Measurements from ENCODE around the gene SLC20A1.
A peak's percentile ranks its signal among the peaks of the same experiment; 100 is the strongest.
"Not testable (repeated sequence)": the region's sequence is repeated elsewhere in the genome, so short reads cannot be mapped to it uniquely, and the experiment has no call there.

Gene SLC20A1

DNA sequence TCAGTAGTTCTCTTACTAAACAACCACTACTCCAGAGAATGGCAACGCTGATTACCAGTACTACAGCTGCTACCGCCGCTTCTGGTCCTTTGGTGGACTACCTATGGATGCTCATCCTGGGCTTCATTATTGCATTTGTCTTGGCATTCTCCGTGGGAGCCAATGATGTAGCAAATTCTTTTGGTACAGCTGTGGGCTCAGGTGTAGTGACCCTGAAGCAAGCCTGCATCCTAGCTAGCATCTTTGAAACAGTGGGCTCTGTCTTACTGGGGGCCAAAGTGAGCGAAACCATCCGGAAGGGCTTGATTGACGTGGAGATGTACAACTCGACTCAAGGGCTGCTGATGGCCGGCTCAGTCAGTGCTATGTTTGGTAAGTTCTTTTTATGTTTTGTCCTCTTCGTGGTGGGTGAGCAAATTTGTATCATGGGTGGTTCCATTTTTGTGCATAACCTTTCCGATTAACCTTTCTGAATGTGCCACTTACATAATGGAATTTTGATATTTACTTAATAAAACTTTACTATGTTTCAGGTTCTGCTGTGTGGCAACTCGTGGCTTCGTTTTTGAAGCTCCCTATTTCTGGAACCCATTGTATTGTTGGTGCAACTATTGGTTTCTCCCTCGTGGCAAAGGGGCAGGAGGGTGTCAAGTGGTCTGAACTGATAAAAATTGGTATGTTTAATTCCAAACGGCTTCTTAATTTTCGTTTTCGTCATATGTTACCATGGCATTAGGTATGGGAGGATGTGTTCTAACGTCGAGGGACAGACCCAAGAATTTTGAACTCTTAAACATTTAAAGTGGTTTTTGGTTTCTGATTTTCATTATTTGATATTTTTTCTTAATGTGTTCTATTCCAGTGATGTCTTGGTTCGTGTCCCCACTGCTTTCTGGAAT lies 1.3 kb downstream of the SLC20A1 start:
- DNase-seq = peak; percentile 27

DNA sequence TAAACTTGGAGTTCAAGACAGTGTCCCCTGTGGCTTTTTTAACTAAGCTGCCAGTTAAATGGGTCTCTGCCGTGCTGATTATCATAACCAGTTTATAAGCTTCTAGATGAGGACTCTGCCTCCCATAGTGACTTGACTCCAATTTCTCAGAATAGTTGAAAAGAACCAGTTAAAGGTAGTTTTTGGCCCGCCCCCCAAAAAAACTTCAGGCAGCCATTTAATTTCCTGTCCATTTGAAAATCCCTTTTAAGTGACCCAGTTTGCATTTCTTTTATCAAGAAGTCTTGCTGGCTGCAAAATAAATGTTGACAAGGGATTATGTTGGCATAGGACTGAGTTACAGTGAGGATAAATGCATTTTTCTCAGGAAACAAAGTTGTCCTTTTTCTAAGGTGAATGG lies 2.3 kb downstream of the SLC20A1 start:
- no peak for DNase-seq

DNA sequence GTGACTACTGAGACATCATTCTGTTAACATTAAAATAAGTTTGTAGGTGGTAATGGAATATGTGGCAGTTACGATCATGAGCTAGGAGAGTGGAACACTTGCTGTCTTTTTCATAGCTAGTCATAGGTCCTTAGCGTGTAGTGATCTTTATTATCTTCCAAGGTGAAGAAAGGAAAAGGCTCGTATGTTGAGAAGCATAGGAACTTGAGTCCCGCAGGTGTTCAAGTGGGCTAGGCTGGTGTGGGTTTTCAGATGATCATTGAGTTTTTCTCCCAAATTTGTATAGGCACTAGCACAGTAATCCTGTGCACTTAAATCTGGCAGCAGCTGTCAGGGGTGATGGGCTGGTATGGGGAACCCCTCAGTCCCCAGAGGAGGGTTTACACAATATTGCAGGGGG lies 10.9 kb downstream of the SLC20A1 start:
- DNase-seq = no peak

DNA sequence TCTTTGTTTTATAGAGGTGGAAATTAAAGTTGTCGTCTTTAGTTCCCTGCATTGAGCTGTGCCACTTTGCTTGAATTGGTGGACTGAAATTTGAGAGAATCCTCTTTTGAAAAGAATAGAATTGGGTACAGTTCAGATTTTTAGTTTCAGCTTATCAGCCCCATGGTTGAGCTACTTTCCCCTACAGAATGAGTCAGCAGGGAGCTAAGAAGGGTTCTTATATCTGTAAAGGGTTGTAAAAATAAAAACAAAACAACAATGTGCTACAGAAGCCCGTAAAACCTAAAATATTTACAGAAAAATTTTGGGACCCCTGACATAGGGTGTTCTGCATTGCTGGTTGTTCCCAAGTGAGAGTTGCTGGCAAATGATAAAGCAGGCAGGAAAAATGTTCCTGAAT lies 12.6 kb downstream of the SLC20A1 start:
- DNase-seq = no peak

DNA sequence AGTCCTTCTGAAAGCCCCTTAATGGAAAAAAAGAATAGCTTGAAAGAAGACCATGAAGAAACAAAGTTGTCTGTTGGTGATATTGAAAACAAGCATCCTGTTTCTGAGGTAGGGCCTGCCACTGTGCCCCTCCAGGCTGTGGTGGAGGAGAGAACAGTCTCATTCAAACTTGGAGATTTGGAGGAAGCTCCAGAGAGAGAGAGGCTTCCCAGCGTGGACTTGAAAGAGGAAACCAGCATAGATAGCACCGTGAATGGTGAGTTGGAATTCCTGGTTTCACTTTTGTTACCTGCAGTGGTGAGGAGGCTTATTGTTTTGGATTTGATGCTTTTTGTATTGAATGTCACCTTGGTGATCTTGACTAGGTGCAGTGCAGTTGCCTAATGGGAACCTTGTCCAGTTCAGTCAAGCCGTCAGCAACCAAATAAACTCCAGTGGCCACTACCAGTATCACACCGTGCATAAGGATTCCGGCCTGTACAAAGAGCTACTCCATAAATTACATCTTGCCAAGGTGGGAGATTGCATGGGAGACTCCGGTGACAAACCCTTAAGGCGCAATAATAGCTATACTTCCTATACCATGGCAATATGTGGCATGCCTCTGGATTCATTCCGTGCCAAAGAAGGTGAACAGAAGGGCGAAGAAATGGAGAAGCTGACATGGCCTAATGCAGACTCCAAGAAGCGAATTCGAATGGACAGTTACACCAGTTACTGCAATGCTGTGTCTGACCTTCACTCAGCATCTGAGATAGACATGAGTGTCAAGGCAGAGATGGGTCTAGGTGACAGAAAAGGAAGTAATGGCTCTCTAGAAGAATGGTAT lies 13.3 kb downstream of the SLC20A1 start:
- DNase-seq = no peak

DNA sequence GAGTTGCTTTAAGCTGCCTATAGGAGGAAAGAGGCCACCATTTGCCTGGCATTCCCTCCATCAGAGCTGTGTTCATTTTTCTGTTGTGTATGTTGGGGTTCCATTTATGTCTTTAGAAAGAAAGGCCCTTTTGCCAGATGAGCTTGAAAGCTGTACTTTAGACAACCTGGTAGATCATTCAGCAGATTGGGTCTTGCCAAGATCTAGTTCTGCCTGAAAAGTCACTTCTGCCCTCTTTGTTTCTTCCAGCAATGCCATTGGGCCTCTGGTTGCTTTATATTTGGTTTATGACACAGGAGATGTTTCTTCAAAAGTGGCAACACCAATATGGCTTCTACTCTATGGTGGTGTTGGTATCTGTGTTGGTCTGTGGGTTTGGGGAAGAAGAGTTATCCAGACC lies 14.4 kb downstream of the SLC20A1 start:
- DNase-seq = no peak

DNA sequence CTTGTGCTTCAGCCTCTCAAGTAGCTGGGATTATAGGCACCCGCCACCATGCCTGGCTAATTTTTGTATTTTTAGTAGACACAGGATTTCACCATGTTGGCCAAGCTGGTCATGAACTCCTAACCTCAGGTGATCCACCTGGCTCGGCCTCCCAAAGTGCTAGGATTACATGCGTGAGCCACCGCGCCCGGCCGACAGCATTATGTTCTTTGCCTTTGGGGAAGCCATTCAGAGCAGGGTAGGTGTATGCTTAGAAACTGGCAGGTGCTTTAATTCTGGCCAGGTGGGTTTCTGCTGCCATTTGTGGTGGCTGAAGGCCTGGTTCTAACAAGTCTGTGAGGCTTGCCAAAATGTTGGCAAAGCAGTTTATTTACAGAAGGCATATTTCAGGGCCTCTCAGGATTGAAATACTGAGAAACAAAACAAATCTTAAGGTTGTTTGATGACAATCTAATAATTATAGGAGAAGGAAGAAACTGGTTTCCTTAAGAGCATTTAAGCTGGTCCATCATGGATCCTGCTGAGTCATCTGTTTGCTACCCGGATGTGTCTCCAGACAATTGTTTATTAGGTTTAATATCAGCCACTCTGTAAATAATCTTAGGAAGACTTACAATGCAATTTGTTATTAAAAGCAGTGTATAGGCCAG lies 16.0 kb downstream of the SLC20A1 start:
- DNase-seq = peak; percentile 21

DNA sequence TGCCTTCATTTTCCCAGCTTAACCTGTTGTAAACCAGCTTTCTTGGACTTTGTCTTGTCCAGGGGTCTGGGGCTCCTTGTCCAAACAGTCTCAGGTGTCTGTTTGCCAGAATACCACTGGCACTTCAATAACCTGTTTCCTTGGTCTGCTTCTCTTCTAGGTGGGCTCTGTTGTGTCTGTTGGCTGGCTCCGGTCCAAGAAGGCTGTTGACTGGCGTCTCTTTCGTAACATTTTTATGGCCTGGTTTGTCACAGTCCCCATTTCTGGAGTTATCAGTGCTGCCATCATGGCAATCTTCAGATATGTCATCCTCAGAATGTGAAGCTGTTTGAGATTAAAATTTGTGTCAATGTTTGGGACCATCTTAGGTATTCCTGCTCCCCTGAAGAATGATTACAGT lies 17.0 kb downstream of the SLC20A1 start:
- DNase-seq = no peak

DNA sequence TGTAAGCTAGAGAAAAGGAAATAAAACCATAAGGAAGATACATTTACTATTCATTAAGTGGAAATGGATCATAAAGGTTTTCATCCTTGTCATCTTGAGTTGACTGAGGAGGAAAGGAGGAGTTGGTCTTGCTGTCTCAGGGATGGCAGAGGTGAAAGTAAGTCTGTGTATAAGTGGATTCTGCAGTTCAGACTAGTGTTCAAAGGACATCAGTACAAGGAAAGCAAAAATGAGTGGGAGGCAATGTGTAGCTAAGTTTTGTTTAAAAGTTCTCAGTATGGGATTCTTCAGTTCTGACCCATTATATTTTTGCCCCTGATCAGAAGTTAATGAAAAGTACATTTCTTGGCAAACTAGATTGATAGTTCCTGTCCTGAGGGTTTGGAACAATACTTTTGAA lies 18.9 kb downstream of the SLC20A1 start:
- DNase-seq = no peak

DNA sequence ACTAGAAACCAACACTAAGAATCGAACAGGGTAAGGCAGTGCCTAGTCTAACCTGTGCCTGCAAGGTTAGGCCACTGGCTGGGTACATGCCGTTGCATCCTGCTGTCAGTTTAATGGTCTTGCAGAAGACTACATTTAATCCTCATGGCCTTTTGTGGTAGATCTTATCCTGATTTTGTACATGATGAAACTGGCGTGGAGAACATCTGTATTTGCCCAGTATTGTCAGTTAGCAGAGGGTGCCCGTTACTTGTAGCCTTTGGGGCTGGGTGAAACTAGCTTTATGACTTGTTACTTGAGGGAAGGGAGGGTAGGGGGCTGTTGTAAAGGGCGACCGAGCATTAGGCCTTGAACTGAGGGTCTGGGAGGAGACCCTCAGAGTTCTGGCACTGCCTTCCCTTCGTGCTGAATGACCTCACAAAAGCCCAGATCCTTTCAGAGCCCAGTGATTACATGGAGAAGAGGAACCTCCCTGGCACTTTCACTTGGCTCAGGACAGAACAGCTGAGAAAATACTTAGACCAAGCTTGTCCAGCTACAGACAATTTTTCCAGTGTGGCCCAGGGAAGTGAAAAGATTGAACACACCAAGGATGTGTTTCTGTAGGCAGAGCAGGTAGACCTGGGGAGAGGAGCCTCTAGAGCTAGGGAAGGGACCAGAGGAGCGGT lies 19.5 kb downstream of the SLC20A1 start:
- DNase-seq = no peak

DNA sequence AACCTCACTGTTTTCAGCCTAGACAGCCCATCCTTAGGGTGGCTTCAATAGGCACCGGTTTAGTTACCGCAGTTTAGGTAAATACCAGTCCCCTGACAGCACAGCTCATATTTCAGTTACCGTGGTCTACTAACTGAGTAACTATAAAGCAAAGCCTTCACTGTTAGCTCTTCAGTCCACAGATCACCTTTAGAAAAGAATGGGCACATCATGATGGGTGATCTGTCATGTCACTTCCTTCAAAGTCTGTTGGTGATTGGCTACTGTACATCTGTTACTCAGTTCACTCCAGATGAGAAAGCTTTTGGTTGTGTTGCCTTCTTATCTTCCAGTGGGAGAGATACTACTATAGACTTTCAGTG lies 21.0 kb downstream of the SLC20A1 start:
- DNase-seq = no peak

DNA sequence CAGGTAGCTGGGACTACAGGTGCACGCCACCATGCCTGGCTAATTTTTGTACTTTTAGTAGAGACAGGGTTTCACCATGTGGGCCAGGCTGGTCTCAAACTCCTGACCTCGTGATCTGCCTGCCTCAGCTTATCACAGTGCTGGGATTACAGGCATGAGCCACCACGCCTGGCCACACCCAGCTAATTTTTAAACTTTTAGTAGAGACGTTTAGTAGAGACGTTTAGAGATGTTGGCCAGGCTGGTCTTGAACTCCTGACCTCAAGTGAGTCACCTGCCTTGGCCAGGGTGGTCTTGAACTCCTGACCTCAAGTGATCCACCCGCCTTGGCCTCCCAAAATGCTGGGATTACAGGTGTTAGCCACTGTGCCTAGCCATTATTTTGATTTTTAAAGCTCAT lies 21.8 kb downstream of the SLC20A1 start:
- not testable (repeated sequence) for DNase-seq

DNA sequence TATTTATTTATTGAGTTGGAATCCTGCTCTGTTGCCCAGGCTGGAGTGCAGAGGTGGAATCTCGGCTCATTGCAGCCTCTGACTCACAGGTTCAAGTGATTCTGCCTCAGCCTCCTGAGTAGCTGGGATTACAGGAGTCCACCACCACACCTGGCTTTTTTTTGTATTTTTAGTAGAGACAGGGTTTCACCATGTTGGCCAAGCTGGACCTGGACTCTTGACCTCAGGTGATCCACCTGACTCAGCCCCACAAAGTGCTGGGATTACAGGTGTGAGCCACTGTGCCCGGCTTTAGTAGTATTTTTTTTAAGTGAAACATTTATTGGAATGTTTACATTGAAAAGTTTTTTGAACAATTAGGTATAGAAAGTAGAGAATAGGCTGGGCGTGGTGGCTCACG lies 23.9 kb downstream of the SLC20A1 start:
- DNase-seq = no peak

DNA sequence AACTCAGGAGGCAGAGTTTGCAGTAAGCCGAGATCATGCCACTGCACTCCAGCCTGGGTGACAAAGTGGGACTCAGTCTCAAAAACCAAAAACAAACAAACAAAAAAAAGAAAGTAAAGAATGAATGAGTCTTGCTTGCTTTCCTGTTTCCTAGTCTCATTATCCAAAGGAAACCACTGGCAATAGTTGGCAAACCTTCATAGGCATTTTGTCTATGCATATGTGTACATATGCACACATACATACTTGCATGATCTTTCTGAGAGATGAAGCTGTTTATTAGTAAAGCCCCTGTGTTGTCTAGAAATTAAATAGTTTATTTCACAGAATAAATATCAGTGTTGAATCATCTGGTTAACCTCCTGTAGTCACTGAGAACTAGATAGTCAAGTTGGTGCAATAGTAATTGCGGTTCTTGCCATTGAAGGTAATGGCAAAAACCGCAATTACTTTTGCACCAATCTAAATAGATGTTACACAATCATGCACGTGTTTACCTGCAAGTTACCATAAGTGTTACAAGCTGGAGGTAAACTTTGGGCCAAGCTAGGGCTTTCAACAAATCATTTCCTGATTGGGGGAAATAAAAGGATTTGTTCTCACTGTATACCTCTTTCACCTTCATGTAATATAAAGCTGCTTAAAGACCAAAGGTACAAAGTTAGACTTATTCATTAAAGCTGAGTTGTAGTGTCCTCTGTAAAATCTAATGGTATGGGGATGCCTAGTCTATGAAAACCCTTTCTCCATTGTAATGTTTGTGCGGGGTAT lies 24.7 kb downstream of the SLC20A1 start:
- DNase-seq = no peak

DNA sequence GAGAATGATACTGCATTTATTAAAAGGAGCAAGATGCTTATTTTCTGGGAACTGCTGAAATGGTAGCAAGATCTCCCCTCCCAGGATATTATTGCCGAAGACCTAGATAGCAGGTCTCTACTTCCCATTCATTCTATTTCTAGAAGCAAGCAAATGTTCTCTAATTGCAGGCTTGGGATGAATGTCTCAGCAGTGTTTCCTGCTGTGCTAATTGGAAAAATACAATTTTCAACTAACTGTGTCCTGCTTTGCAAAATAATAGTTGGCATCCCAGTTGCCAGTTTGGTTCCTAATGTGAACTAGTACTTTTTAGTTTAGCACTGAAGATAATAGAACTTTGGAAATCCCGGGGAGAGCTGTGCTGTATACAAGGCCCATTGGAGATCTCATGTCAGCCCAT lies 26.1 kb downstream of the SLC20A1 start:
- DNase-seq = peak; percentile 80

DNA sequence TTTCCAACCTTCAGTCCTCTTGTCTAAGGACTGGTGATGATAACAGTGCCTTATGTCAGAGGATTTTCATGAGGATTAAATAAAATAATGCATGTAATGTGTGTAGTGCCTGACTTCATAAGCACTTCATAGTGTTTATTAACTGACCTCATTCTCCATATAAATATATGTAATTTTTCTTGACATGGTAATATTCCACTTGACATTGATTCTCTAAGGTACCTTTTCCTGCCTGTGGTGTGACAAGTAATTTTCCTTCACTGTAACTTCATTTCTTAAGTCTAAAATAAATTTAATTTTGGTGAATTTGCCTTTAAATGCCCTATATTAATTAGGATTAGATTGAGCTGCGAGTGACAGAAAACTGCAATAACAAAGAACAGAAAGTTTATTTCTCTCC lies 27.3 kb downstream of the SLC20A1 start:
- DNase-seq = no peak

DNA sequence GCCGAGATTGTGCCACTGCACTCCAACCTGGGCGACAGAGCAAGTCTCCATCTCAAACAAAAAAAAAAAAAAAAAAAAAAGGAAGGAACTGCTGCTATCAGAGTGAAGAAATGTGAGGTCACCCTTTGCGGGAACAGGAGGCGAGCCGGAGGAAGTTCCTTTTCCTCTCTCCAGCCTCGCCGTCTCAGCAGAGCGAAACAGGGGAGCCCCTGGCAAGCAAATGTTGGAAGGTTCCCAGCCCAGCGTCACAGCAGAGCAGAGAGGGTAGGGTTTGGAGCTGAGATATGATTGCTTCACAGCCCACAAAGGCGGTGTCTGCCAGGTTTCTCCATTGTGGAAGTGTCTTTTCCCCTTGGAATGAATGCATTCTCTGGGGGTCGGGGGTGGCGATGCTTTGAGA lies 28.5 kb downstream of the SLC20A1 start:
- no peak for DNase-seq

DNA sequence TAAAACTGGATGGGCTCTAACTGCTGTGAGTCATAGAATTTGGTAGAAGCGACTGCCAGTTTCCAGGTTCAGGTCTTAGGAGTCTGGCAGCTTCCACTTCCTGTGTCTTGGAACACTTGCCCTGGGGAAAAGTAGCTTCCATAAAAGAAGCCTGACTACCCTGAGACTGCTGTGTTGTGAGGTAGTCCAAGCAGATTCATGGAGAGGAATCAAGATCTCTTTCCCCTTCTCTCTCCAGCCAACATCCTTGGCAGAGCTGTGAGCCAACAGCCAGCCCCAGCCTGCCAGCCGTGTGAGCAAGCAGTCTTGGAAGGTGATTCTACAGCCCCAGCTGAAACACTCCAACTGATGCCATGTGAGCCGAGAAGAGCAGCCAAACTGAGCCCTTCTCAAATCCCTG lies 33.7 kb downstream of the SLC20A1 start:
- no peak for DNase-seq

DNA sequence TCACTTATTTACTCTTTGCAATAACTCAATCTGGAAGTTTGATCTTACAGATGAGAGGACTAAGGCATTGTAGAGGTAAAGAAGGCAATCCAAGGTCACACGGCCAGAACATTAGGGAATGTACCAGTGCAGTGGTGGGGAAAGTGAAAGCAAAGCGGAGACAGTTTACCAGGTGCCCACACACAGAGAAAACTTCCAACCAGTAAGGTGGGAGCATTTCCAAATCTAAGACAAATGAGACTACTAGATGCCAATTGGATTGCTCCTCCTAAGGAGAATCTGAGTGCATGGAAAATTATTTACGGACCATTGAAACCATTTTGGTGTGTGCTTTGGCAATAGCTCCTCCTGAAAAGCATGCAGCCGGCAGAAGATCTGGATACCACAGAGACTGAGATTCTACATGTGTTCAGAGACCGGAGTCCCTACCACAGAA lies 34.9 kb downstream of the SLC20A1 start:
- no peak for DNase-seq

DNA sequence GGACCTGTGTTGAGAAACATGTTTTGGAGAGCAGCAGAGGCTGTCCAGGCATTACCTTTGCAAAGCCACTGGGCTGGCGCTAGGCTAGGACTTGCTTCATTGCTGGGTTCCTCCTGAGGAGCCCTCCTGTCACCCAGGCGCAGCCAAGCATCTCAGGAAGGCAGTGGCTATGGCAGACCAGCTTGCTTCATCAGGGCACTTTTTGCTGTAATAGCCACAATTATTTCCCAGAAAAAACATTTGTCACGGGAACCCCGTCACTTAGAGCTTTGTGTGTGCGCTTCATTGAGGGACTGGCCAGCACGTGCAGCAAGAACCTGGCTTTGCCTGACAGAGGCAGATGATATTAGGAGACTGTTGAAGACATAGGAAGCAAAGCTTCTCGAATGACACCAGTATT lies 36.4 kb downstream of the SLC20A1 start:
- no peak for DNase-seq

DNA sequence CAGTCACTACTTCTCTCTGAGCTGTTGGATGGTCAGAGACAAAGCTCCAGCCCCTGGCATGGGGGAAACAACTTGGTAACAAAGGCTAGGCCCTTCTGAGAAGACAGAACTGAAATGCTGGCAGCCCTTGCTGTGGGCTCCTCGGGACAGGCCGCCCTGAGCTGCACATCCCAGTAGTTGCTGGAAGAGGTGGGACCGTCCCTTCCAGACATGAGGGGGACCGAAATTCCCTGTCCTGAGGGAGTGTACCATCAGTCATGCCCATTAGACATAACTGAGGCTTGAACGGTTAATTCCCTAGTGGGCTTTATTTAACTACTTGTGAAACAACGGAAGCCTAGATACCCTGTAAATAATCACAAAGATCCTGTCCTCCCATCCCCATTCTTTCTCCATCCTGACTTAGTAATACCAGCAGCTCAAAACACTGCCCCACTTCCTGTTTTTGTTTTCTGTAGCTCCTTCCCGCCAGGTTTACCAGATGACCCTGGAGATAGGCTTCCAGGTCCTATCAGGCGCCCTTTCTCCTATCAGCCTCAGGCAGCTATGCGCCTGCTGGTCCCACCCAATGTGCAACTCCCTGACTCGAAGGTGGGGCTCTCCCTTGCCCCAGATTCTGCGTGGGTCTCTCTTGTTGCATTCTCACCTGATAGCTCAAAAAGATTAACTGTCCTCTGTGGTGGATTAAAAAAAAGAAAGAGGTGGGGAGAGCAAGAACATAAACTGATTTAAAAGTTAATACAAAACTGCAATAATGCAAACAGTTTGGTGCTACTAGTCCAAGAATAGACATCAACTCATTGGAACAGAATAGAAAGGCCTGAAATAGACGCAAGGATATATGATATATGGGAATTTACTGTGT lies 38.0 kb downstream of the SLC20A1 start:
- no peak for DNase-seq

Measured in COR-L47 (cell line).